Measurements from ENCODE around the gene JCAD. TPM values are rescaled to one million over a fixed set of nuclear protein-coding genes. Genes with fewer than 3 reads are reported as not detected.

The JCAD gene
- total RNA-seq, 1 experiment from 2014 or later: not detected

DNA sequence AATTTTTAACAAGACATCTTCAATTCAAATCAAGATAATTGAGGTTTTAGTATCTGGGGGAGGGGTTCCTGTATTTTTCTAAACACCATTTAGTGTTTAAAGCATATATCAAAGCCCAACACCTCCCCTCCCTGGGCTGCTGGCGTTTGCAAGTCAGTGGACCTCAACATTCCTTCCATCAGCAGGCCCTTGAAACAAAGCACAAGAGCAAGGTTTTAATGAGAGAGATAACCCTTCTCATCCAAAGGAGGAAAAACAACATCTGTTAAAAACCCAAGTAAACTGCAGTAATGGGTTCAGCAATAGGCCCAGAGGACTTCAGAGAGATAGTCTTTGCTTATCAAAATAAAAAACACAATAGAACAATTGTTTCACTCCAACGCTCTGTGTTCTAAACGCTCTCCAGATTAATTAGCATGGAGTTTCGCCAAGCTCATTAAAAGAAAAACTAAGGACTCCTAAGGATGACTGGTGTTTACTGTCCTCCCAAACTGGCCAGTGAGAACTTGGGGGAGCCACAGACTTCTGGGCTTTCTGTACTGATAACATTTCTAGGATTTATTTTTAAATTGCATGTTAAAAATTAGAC is 2.5 kb downstream of the JCAD start:
- Histone ChIP-seq H3K9me2 (replicated peaks; ENCODE audit: insufficient read depth, low read length) (no peaks in the 10 kb centered on the region), H3K4me1 (ENCODE audit: low read length) (no peaks in the 10 kb centered on the region), H3K79me2 (ENCODE audit: low read length) (no peaks in the 10 kb centered on the region), H3K4me2 (ENCODE audit: low read depth, low read length, poor library complexity, severe bottlenecking) (no peak overlapping the region), H3K27me3 (ENCODE audit: low read length) (no peaks in the 10 kb centered on the region), H3K9ac (ENCODE audit: low read length) (no peak overlapping the region), H3K9me3 (ENCODE audit: low read length) (no peaks in the 10 kb centered on the region), H3K27ac (ENCODE audit: low read length) (no peak overlapping the region), H3K36me3 (ENCODE audit: insufficient read depth, low read length) (no peaks in the 10 kb centered on the region), H4K20me1 (ENCODE audit: insufficient read depth, low read depth, low read length) (no peaks in the 10 kb centered on the region), H2AFZ (ENCODE audit: low read length) (no peak overlapping the region), H3K4me3 (ENCODE audit: low read length) (no peak overlapping the region)
- no peak for DNase-seq

DNA sequence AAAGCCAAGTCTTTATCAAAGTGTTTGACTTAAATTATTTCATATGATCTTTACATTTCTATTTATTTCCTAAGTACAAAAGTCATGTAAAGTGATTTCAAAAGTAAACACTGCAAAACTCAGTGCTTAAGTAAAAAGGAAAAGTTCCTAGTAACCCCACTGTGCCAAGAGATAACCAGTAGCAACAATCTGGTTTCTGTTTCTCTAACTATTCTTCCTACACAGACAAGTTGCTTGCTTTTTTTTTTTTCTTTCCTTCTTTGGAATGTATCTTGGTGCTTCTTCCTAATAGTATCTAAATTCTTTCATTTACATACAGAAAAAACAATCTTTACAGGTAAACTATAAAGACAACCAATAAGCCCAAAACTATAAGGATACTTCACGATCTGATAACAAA is 3.1 kb downstream of the JCAD start:
- Histone ChIP-seq H3K9me3 (ENCODE audit: low read length) (no peaks in the 10 kb centered on the region), H3K9me2 (replicated peaks; ENCODE audit: insufficient read depth, low read length) (no peaks in the 10 kb centered on the region), H3K4me1 (ENCODE audit: low read length) (no peaks in the 10 kb centered on the region), H2AFZ (ENCODE audit: low read length) (no peak overlapping the region), H4K20me1 (ENCODE audit: insufficient read depth, low read depth, low read length) (no peaks in the 10 kb centered on the region), H3K27me3 (ENCODE audit: low read length) (no peaks in the 10 kb centered on the region), H3K27ac (ENCODE audit: low read length) (no peak overlapping the region), H3K79me2 (ENCODE audit: low read length) (no peaks in the 10 kb centered on the region), H3K9ac (ENCODE audit: low read length) (no peak overlapping the region), H3K4me2 (ENCODE audit: low read depth, low read length, poor library complexity, severe bottlenecking) (no peak overlapping the region), H3K4me3 (ENCODE audit: low read length) (no peak overlapping the region), H3K36me3 (ENCODE audit: insufficient read depth, low read length) (no peaks in the 10 kb centered on the region)
- no peak for DNase-seq

GRCh38 chr10:30055226-30055662 is 4.1 kb downstream of the JCAD start:
- Histone ChIP-seq H4K20me1 (ENCODE audit: insufficient read depth, low read depth, low read length) (no peaks in the 10 kb centered on the region), H3K9ac (ENCODE audit: low read length) (no peak overlapping the region), H3K4me2 (ENCODE audit: low read depth, low read length, poor library complexity, severe bottlenecking) (no peak overlapping the region), H3K9me2 (replicated peaks; ENCODE audit: insufficient read depth, low read length) (no peaks in the 10 kb centered on the region), H3K27me3 (ENCODE audit: low read length) (no peaks in the 10 kb centered on the region), H3K27ac (ENCODE audit: low read length) (no peak overlapping the region), H3K9me3 (ENCODE audit: low read length) (no peaks in the 10 kb centered on the region), H3K79me2 (ENCODE audit: low read length) (no peaks in the 10 kb centered on the region), H2AFZ (ENCODE audit: low read length) (no peak overlapping the region), H3K36me3 (ENCODE audit: insufficient read depth, low read length) (no peaks in the 10 kb centered on the region), H3K4me3 (ENCODE audit: low read length) (no peak overlapping the region), H3K4me1 (ENCODE audit: low read length) (no peaks in the 10 kb centered on the region)
- DNase-seq: no peak

DNA sequence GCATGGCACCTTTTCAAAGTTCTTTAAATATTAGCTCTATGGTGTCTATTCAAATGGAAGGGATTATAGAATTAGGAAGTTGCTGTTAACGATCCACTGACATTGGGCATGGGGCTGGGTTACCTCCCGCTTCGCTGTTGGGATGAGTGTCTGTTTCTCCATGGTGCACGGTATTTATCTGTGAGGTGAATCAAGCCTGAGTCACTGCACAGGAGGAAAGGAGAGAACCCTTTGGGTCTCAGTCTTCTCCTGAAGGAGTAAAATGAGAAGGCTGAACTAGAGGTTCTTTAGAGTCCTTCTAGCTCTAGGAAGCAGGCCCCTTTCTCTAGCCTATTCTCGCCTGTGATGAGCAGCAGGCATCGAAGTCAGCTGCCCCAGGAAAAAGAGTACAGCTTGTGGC is 7.3 kb downstream of the JCAD start:
- Histone ChIP-seq H3K27ac (ENCODE audit: low read length) (no peak overlapping the region), H3K9me3 (ENCODE audit: low read length) (no peaks in the 10 kb centered on the region), H4K20me1 (ENCODE audit: insufficient read depth, low read depth, low read length) (no peaks in the 10 kb centered on the region), H3K9me2 (replicated peaks; ENCODE audit: insufficient read depth, low read length) (no peaks in the 10 kb centered on the region), H3K4me1 (ENCODE audit: low read length) (no peaks in the 10 kb centered on the region), H2AFZ (ENCODE audit: low read length) (no peak overlapping the region), H3K4me2 (ENCODE audit: low read depth, low read length, poor library complexity, severe bottlenecking) (no peak overlapping the region), H3K27me3 (ENCODE audit: low read length) (no peaks in the 10 kb centered on the region), H3K36me3 (ENCODE audit: insufficient read depth, low read length) (no peaks in the 10 kb centered on the region), H3K4me3 (ENCODE audit: low read length) (no peak overlapping the region), H3K79me2 (ENCODE audit: low read length) (no peaks in the 10 kb centered on the region), H3K9ac (ENCODE audit: low read length) (no peak overlapping the region)
- DNase-seq: no peak

DNA sequence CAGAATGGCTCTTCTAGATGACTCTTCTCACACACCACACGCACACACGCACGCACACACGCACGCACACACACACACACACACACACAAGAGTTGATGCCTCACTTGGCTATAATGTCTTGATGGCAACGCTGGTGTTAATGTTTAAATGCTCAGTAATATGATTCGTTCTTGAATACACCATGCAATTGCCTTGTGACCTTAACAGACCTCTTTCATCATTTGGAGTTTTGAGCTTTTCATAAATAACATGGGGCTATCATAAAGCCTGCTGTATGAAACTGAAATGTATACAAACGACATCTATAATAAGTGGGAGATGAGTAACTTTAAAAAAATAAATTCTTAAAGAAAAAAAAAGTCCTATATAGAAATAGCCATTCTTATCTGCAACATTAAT is 8.2 kb downstream of the JCAD start:
- Histone ChIP-seq H2AFZ (ENCODE audit: low read length) (no peak overlapping the region), H3K36me3 (ENCODE audit: insufficient read depth, low read length) (no peaks in the 10 kb centered on the region)
- no peak for DNase-seq

DNA sequence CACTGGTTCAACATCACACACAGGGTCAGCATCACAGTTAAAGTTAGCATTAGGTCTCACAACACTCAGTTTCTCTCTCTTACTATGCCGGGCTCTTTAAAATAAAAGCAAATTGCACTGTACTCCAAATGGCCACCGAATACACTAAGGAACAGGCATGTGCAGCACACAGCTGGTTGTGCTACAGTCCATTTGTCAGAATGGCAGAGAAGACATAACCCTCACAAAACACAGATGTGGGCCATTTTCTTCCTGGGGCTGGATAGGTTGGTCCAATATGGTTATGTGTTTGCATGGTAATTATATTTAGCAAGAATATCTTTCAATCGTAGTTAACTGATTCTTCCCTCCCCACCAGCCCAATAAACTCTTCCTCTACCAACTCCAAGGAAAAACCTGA is 9.0 kb downstream of the JCAD start:
- no peaks in the 10 kb centered on the region for H3K9me3 ChIP-seq (ENCODE audit: low read length)
- H3K9me2 ChIP-seq (replicated peaks; ENCODE audit: insufficient read depth, low read length): no peaks in the 10 kb centered on the region
- no peak overlapping the region for H3K9ac ChIP-seq (ENCODE audit: low read length)
- no peak for DNase-seq
- no peaks in the 10 kb centered on the region for H4K20me1 ChIP-seq (ENCODE audit: insufficient read depth, low read depth, low read length)
- H3K4me1 ChIP-seq (ENCODE audit: low read length): no peaks in the 10 kb centered on the region
- no peaks in the 10 kb centered on the region for H3K27me3 ChIP-seq (ENCODE audit: low read length)
- no peak overlapping the region for H3K27ac ChIP-seq (ENCODE audit: low read length)
- H3K36me3 ChIP-seq (ENCODE audit: insufficient read depth, low read length): no peaks in the 10 kb centered on the region
- H3K4me2 ChIP-seq (ENCODE audit: low read depth, low read length, poor library complexity, severe bottlenecking): no peak overlapping the region
- H3K79me2 ChIP-seq (ENCODE audit: low read length): no peaks in the 10 kb centered on the region
- no peak overlapping the region for H2AFZ ChIP-seq (ENCODE audit: low read length)
- H3K4me3 ChIP-seq (ENCODE audit: low read length): no peak overlapping the region

More for the DNA sequence above, 8.2 kb downstream of the JCAD start:
- no peaks in the 10 kb centered on the region for H3K4me1 ChIP-seq (ENCODE audit: low read length)
- H3K9me2 ChIP-seq (replicated peaks; ENCODE audit: insufficient read depth, low read length): no peaks in the 10 kb centered on the region
- no peak overlapping the region for H3K4me3 ChIP-seq (ENCODE audit: low read length)
- no peak overlapping the region for H3K9ac ChIP-seq (ENCODE audit: low read length)
- no peaks in the 10 kb centered on the region for H3K27me3 ChIP-seq (ENCODE audit: low read length)
- H3K27ac ChIP-seq (ENCODE audit: low read length): no peak overlapping the region
- H3K79me2 ChIP-seq (ENCODE audit: low read length): no peaks in the 10 kb centered on the region
- no peaks in the 10 kb centered on the region for H4K20me1 ChIP-seq (ENCODE audit: insufficient read depth, low read depth, low read length)
- H3K4me2 ChIP-seq (ENCODE audit: low read depth, low read length, poor library complexity, severe bottlenecking): no peak overlapping the region
- H3K9me3 ChIP-seq (ENCODE audit: low read length): no peaks in the 10 kb centered on the region

- Histone ChIP-seq H3K4me1 (ENCODE audit: low read length) (no peaks in the 10 kb centered on the region), H3K79me2 (ENCODE audit: low read length) (no peaks in the 10 kb centered on the region), H3K27me3 (ENCODE audit: low read length) (no peaks in the 10 kb centered on the region), H3K4me3 (ENCODE audit: low read length) (no peak overlapping the region), H3K9me2 (replicated peaks; ENCODE audit: insufficient read depth, low read length) (no peaks in the 10 kb centered on the region), H3K4me2 (ENCODE audit: low read depth, low read length, poor library complexity, severe bottlenecking) (no peak overlapping the region), H3K36me3 (ENCODE audit: insufficient read depth, low read length) (no peaks in the 10 kb centered on the region), H2AFZ (ENCODE audit: low read length) (no peak overlapping the region), H3K27ac (ENCODE audit: low read length) (no peak overlapping the region), H3K9ac (ENCODE audit: low read length) (no peak overlapping the region), H3K9me3 (ENCODE audit: low read length) (no peaks in the 10 kb centered on the region), H4K20me1 (ENCODE audit: insufficient read depth, low read depth, low read length) (no peaks in the 10 kb centered on the region)
- no peak for DNase-seq
Measured at GRCh38 chr10:30048768-30049517, 10.4 kb downstream of the JCAD start.

- H3K27ac ChIP-seq (ENCODE audit: low read length): no peak overlapping the region
- no peak for DNase-seq
- H3K4me1 ChIP-seq (ENCODE audit: low read length): no peaks in the 10 kb centered on the region
- H2AFZ ChIP-seq (ENCODE audit: low read length): no peak overlapping the region
- no peak overlapping the region for H3K4me2 ChIP-seq (ENCODE audit: low read depth, low read length, poor library complexity, severe bottlenecking)
- H4K20me1 ChIP-seq (ENCODE audit: insufficient read depth, low read depth, low read length): no peaks in the 10 kb centered on the region
- no peaks in the 10 kb centered on the region for H3K9me3 ChIP-seq (ENCODE audit: low read length)
- no peaks in the 10 kb centered on the region for H3K36me3 ChIP-seq (ENCODE audit: insufficient read depth, low read length)
- no peaks in the 10 kb centered on the region for H3K9me2 ChIP-seq (replicated peaks; ENCODE audit: insufficient read depth, low read length)
- H3K4me3 ChIP-seq (ENCODE audit: low read length): no peak overlapping the region
- H3K27me3 ChIP-seq (ENCODE audit: low read length): no peaks in the 10 kb centered on the region
- no peaks in the 10 kb centered on the region for H3K79me2 ChIP-seq (ENCODE audit: low read length)
- H3K9ac ChIP-seq (ENCODE audit: low read length): no peak overlapping the region
Measured at GRCh38 chr10:30047924-30048531, 11.4 kb downstream of the JCAD start.

All from Karpas-422 (cell line).